NB4 (cell line): ENCODE measurements around the gene CHAF1A.

Source experiments
- CTCF ChIP-seq: IDR thresholded peaks from one replicate; pipeline ENCODE4 v1.5.1; 2012; ENCODE audit warnings: low read depth, low read length
- MAX ChIP-seq: IDR thresholded peaks from 2 replicates; pipeline ENCODE4 v1.6.1; 2011; ENCODE audit warnings: low read depth, low read length
- MYC ChIP-seq: IDR thresholded peaks from 2 replicates; pipeline ENCODE4 v1.6.1; 2011; ENCODE audit warnings: low read depth, low read length
- POLR2A ChIP-seq: IDR thresholded peaks from 2 replicates; pipeline ENCODE4 v1.6.1; 2011; ENCODE audit warnings: mild to moderate bottlenecking; ENCODE audit not compliant: insufficient read length; ENCODE audit errors: extremely low read depth

- TF ChIP-seq CTCF (no peak), POLR2A (no peak), MYC (no peak), MAX (no peak)
Observed at GRCh38 chr19:4443966-4444764, 41.7 kb downstream of the CHAF1A start.
